Suppressor macrophage treated with lipopolysaccharide for 4 hours (primary cell): ENCODE measurements around the gene GPRASP2.
"Not testable (repeated sequence)": the region's sequence is repeated elsewhere in the genome, so short reads cannot be mapped to it uniquely, and the experiment has no call there.

Experiments
- DNase-seq: peaks from one replicate; pipeline ENCODE4 v3.0.0-alpha.2; 2020

GPRASP2 gene

GRCh38 chrX:102712216-102712966 is at the start of gene GPRASP2:
GPRASP2 (plus strand) TSS chrX:102712448; CDS start chrX:102714870, 2,422 bp downstream.
- peak; percentile 12 for DNase-seq

DNA sequence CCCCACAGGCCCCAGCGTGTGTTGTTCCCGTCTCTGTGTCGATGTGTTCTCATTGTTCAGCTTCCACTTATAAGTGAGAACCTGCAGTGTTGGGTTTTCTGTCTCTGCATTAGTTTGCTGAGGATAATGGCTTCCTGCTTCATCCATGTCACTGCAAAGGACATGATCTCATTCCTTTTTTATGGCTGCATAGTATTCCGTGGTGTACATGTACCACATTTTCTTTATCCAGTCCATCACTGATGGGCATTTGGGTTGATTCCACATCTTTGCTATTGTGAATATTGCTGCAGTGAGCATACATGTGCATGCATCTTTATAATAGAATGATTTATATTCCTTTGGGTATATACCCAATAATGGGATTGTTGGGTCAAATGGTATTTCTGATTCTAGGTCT is 48.4 kb upstream of the GPRASP2 start:
- not testable (repeated sequence) for DNase-seq

DNA sequence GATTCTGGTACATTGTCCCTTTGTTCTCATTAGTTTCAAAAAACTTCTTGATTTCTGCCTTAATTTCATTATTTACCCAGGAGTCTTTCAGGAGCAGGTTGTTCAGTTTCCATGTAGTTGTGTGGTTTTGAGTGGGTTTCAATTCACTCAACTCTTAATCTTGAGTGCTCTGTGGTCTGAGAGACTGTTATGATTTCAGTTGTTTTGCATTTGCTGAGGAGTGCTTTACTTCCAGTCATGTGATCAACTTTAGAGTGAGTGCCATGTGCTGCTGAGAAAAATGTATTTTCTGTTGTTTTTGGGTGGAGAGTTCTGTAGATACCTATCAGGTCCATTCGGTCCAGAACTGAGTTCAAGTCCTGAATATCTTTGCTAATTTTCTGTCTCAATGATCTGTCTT is 45.2 kb upstream of the GPRASP2 start:
- DNase-seq = not testable (repeated sequence)

DNA sequence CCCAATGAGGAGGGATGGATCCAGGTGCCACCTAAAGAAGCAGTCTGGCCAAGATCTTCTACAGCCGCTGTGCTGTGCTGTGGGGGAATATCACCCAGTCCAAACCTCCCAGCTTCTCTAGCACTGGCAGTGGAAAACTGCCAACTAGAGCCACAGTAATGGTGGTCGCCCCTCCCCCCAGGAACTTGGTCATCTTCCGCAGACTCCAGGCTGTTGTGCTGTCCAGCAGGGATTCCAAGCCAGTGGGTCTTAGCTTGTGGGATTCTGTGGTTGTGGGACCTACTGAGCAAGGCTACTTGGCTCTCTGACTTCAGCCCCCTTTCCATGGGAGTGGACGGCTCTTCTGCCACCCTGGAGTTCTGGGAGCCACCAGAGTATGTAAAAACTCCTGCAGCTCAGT is 42.7 kb upstream of the GPRASP2 start:
- DNase-seq = no peak

- no peak for DNase-seq
Observed at GRCh38 chrX:102672856-102673255, 39.4 kb upstream of the GPRASP2 start.

DNA sequence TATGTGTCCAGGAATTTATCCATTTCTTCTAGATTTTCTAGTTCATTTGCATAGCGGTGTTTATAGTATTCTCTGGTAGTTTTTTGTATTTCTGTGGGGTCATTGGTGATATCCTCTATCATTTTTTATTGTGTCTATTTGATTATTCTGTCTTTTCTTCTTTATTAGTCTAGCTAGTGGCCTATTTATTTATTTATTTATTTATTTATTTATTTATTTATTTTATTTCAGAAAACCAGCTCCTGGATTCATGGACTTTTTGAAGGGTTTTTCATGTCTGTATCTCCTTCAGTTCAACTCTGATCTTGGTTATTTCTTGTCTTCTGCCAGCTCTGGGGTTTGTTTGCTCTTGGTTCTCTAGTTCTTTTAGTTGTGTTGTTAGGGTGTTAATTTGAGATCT is 34.8 kb upstream of the GPRASP2 start:
- not testable (repeated sequence) for DNase-seq

- no peak for DNase-seq
Observed at GRCh38 chrX:102684772-102685520, 27.3 kb upstream of the GPRASP2 start.

- no peak for DNase-seq
Observed at GRCh38 chrX:102694749-102695148, 17.5 kb upstream of the GPRASP2 start.

DNA sequence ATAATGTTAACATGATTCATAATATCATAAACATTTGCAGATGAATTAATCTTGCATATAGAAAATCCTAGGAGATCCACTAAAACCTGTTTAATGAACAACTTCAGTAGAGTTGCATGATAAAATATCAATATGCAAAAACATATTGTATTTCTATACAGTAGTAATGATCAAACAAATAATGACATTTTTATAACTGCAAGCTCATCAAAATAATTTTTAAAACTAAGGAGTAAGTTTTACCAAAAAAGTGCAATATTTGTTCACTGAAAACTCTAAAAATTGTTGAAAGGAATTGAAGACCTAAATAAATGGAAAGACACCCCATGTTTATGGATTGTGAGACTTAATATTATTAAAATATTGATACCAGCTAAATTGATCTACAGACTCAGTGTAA is 15.9 kb upstream of the GPRASP2 start:
- no peak for DNase-seq

GRCh38 chrX:102697494-102697893 is 14.8 kb upstream of the GPRASP2 start:
- DNase-seq = no peak

GRCh38 chrX:102708900-102709299 is 3.3 kb upstream of the GPRASP2 start:
- no peak for DNase-seq

DNA sequence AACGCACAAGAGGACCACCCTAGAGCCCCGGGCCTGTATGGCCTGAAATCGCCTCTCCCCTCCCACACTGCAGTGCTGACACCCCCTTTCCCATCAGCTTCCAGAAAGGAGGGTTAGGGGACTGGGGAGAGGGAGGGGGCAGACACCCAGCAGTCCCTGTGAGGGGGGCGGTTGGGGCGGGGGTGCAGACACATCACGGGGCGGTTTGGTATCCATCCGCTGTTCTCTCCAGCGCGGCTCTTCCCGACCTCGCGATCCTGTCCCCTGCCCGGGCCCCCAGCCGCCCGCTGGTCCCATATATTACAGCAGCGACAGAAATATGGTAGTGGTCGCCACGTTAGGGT is 404 bp upstream of the GPRASP2 start:
- DNase-seq = no peak

- DNase-seq = peak; percentile 3
Observed at GRCh38 chrX:102712981-102713625, 855 bp downstream of the GPRASP2 start.

- no peak for DNase-seq
Observed at GRCh38 chrX:102714994-102715393, 2.7 kb downstream of the GPRASP2 start.

- DNase-seq = no peak
Observed at GRCh38 chrX:102715967-102716366, 3.7 kb downstream of the GPRASP2 start.

- DNase-seq = peak; percentile 25
Observed at GRCh38 chrX:102720237-102721168, 8.3 kb downstream of the GPRASP2 start, which contains the start of gene GPRASP3. GPRASP3 (plus strand) TSS chrX:102720743; CDS start chrX:102748996, 28,253 bp downstream.

- not testable (repeated sequence) for DNase-seq
Observed at GRCh38 chrX:102721169-102721506, 8.9 kb downstream of the GPRASP2 start.

DNA sequence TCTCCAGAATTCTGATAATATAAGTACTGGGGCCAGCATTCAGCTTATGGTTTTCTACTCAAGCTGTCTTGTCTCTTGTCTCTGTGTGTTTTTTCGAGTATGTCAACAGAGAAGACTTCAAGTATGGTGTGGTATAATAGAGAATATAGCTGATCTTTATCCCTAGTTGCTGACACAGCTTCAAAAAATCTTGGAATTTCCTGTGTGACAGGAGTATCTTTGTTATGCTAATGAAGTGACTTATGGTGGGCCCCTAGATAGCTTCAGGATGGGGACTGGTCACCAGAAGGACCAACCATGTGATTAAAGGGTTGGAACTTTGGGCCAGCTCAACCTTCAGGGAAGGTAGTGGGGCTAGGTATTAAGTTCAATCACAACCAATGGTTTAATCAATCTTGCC is 11.2 kb downstream of the GPRASP2 start:
- DNase-seq = no peak

GRCh38 chrX:102727761-102728160 is 15.5 kb downstream of the GPRASP2 start:
- DNase-seq = no peak

GRCh38 chrX:102728646-102729045 is 16.4 kb downstream of the GPRASP2 start:
- DNase-seq = no peak

DNA sequence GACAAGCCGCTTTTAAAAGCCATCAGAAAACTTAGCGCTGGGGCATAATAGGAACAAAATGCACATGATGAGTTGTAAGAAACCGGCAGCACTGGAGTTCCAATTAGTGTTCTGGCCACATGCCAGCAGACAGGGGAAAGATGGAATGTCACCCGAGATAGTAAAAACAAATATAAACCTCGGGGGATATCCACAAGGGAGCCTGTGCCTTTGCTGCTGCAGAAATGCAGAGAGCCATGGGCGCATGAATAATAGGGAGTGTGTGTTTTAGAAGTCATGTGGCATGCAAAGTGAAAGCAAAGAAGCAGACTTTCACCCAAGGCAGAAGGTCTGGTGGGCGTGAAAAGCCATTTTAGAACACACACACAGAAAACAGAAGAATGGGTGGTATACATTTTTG is 27.4 kb downstream of the GPRASP2 start:
- DNase-seq = no peak

DNA sequence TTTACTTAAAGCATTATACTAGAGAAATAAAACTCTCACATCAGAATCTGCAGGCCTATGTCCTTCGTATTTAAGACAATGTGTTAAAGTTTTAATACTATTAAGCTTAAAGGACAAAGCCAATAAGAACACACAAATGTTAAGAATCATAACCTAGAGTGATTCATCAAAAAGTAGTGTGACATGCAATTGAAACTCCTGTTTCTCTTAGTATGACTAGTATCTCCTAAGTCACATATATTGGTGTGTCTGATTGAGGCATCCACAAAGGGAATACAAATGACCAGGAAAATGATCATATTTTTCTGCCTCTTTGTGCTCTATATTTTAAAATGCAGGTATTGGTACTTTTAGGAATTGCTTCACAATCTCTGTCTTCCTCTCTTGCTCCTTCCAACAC is 32.1 kb downstream of the GPRASP2 start:
- DNase-seq = no peak

- no peak for DNase-seq
Observed at GRCh38 chrX:102745513-102745856, 33.2 kb downstream of the GPRASP2 start.
